PC-3 (cell line): Measurements from ENCODE around the gene SCAI.
"Not testable (repeated sequence)": the region's sequence is repeated elsewhere in the genome, so short reads cannot be mapped to it uniquely, and the experiment has no call there.

Experiments used
- EZH2 ChIP-seq: fragments of 300-600 bp; sonication (generic); IDR thresholded peaks from one replicate; pipeline ENCODE4 v1.6.1; 2017; ENCODE audit warnings: antibody characterized with exemption, mild to moderate bottlenecking, low read length; ENCODE audit not compliant: unreplicated experiment
- TF ChIP-seq, protein P1 (sequence below): fragments of 300-600 bp; sonication (generic); conservative IDR thresholded peaks from 2 replicates; pipeline ENCODE4 v1.5.1; 2017; ENCODE audit warnings: antibody characterized with exemption, low read depth, mild to moderate bottlenecking, low read length

DNA sequence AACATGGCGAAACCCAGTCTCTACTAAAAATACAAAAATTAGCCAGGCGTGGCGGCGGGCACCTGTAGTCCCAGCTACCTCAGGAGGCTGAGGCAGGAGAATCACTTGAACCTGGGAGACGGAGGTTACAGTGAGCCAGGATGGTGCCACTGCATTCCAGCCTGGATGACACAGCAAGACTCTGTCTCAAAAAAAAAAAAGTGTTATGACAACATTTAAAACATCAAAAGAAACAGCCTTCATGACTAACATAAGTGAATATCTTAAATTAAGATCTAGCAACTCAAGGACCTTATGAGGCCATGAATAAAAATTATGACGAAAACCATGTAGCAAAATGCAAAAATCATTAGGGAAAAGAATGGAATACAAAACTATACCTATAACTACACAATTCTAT, 19.6 kb upstream of the SCAI start:
- TF ChIP-seq, protein P1, sequence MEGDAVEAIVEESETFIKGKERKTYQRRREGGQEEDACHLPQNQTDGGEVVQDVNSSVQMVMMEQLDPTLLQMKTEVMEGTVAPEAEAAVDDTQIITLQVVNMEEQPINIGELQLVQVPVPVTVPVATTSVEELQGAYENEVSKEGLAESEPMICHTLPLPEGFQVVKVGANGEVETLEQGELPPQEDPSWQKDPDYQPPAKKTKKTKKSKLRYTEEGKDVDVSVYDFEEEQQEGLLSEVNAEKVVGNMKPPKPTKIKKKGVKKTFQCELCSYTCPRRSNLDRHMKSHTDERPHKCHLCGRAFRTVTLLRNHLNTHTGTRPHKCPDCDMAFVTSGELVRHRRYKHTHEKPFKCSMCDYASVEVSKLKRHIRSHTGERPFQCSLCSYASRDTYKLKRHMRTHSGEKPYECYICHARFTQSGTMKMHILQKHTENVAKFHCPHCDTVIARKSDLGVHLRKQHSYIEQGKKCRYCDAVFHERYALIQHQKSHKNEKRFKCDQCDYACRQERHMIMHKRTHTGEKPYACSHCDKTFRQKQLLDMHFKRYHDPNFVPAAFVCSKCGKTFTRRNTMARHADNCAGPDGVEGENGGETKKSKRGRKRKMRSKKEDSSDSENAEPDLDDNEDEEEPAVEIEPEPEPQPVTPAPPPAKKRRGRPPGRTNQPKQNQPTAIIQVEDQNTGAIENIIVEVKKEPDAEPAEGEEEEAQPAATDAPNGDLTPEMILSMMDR: not testable (repeated sequence)
- not testable (repeated sequence) for TF ChIP-seq EZH2
